Hepatocyte (in vitro differentiated cells): ENCODE data around the gene DLG2.

Source experiments
- CTCF ChIP-seq: fragments of 200-600 bp; sonication (generic); IDR thresholded peaks from 2 replicates; pipeline ENCODE4 v1.5.1; 2016; ENCODE audit warnings: antibody characterized with exemption, mild to moderate bottlenecking; ENCODE audit not compliant: poor library complexity
- EZH2 ChIP-seq: fragments of 200-600 bp; sonication (generic); IDR thresholded peaks from 2 replicates; pipeline ENCODE4 v1.6.1; 2016; ENCODE audit warnings: antibody characterized with exemption, mild to moderate bottlenecking, borderline replicate concordance

DNA sequence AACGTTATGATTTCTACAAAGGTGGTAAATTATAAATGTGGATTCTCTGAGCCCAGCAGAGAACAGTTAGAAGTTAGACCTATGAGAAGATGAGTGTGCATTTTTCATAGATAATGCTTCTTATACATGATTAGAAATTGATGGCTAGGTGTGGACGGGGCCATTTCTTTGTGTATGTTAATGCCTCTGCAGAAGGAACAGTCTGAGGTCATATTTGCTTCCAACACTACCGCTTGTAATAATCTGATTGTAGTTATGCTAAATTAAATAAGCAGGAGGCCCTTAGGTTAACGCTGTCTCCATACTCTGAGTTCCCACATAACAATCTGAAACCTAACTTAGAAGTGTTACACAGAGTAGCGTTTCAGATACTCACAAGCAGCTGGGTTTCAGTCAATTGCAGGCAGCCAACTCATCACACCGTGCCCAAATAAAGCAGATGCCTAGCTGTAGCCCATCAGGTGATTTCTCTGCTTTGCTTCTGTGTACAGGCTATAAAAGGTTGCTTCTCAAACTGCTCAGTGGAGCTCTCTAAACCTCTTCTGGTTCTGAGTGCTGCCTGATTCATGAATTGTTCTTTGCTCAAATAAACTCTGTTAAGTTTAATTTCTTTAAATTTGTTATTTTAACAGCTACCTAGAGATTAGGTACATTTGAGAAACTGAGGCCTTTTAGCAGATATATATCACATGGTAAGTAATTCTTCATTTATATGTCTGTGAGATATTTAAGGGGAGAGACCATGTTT is 1702.2 kb downstream of the DLG2 start:
- TF ChIP-seq CTCF (no peak), EZH2 (no peak)
